HG02870 (cell line): ENCODE results near the gene XDH.

Source experiments
- ATAC-seq: cut with Tn5 transposase; IDR thresholded peaks from one replicate; pipeline ENCODE4 v1.9.1; 2021; ENCODE audit warnings: mild to moderate bottlenecking, moderate library complexity; ENCODE audit not compliant: unreplicated experiment

Gene XDH

GRCh38 chr2:31333046-31333445 is 81.5 kb downstream of the XDH start:
- ATAC-seq: no peak

DNA sequence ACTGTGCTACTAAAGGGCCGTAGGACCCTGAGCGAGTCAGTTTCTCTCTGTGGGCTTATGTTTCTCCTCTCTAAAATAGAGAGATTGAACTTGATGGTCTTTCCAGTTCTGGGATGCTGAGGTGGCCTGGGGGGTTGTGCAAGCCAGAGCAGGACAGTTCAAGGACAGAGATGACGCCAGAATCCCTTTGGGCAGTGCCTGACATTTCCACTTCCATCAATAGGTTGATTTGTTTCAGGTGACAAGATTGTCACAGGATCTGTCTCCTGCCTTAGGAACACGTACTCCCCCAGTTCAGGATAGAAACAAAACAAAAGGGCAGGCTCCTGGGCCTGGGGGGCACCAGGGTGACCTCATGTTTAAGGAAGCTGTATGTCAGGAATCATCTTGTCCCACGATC is 82.0 kb downstream of the XDH start:
- ATAC-seq: no peak

DNA sequence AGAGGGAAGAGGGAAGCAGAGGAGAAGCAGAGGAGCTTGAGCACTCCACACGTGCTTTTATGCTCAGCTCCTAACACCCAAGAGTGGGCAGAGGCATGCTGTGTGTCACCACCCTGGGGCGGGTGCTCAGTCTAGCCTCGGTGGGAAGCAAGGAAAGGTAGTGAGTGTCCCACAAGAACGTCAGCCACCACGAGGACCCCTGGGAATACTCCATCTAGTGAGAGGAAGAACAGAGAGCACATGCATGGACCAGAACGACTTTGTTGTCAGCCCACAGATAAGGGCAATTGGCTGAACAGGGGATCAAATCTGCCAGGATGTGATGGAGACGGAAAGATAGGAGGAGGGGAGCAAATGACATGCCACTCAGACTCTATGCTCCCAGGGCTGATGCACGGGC is 83.4 kb downstream of the XDH start:
- ATAC-seq: no peak

DNA sequence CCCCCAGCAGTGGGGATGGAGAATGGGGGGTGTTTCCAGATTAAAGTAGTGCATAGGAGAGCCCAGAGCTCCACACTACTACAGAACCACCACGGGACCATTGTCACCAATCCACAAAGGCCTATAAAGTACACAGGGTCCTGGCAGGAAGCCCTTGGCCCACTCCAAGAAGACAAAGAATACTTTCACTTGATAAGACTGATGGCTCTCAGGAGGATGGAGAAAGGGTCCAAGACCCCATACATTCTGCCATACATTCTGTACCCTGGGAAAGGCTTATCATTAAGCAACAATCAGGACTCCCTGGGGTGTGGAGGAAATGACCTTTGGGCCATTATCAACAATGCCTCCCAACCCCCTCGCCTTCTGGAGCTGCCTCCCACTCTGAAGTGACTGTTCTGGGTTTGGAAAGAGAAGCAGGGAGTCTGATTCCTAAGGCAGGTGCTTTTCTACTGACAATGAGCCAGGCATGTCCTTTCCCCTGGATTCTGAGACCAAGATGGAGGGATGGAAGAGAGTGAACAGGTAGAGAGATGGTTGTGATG is 85.4 kb downstream of the XDH start:
- ATAC-seq: no peak

DNA sequence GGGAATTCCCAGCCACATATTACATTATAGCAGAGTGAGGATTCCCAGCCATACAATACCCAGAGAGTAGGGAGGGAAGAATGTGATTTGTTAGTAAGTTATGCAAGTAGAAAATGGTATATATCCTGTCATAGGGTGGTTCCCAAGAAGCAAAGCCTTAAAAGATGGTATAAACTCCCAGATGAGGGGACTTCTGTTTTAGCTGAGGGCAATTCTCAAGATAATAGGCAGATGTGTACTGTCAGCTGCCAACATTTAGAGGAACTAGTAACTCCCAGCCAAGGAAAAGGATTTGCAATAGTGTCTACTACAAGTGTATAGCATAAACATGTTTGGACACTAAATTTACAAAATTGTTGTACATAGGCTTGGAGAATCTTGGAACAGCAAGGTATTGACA is 86.5 kb downstream of the XDH start:
- ATAC-seq: no peak

DNA sequence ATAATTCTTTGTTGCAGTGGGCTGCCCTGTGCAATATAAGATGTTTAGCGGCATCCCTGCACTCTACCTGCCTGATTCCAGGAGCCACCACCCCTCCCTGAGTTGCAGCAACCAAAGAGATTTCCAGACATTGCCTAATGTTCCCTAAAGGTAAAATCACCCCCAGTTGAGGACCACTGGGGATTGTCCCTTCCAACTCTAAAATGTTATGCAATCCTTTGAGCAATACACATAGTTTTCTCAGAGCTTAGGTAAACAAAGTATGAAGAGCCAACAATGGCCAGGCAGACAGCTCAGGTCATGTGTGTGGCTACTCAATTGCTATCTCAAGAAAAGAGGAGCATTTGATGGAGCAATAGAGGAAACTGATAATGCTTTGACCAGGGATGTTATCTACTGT is 87.0 kb downstream of the XDH start:
- no peak for ATAC-seq

- peak; percentile 78 for ATAC-seq
Measured at GRCh38 chr2:31324016-31324633, 90.4 kb downstream of the XDH start.

DNA sequence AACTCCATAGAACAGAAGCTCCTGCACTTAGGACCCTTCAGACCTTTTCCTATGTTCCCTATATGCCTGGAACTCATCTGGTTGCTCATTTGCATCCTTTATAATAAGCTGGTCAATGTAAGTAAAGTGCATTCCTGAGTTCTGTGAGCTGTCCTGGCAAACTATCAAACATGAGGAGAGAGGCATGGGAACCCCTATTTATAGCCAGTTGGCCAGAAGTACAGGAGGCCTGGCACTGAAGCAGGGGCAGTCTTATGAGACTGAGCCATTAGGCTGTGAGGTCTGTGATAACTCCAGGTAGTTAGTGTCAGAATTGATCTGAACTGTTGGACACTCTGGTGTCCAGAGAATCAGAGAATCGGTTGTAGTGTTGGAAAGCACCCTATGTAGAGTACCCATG is 92.2 kb downstream of the XDH start:
- ATAC-seq: no peak

- ATAC-seq: peak; percentile 43
Measured at GRCh38 chr2:31319406-31320175, 95.0 kb downstream of the XDH start.

DNA sequence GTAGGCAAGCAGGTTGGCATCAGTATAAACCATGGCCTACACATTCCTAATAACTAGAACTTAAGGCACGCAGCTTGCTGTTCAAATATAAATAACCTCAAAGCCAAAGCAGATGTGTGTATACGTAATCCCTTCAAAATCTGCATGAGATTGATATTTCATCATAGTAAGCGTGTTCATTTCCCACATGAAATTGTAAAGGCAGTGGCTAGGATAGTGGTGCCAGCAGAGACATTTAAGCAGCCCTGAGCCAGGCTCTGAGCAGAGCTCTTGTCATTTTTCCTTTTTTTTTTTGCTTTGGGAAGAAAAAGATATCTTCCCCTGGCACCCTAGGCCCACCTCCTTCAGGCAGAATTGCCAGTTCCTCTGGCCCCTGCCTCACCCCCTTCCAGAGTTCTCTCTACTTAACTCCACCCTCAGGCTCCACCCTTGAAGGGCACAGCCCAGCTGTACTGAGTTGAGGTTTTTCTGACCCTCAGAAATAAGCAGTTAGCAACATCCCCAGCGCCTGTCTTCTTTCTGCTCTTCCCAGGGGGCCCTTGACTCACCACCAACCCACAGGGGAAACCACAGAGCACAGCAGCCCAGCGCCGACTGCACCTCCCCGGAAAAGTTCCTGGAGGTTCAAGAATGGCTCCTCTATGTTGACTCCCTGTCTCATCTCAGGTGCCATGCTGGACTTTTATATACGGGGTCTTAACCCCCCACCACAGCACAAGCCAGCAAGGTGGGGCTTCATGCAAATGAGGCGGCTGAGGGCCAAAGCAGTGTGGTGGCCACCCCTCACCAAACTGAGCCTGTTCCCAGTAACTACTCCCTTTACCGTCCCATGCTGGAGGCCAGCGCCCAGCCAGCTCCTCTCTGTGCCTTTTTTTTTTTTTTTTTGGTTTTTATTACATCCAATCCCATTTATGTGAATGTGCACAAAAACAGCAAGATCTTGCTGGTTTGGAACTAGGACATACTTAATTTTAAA is 95.9 kb downstream of the XDH start:
- peak; percentile 66 for ATAC-seq

DNA sequence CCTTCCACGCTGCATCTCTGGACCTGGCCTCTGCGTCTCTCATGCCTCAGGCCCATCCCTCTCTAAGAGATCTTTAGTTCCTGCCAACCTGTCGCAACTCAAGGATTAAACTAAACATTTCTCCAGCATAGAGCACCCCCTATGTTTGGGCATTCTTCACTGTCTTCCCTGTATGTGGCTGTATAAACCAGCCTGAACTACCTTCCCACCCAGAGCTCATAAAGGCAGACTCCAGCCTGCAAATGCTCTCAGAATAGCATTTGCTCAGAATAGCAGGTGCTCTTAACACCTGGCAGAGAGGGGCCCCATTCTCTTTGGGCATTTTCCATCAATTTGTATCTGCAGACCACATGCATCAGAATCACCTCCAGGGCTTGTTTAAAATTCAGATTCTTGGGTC is 97.1 kb downstream of the XDH start:
- no peak for ATAC-seq

- ATAC-seq: no peak
Measured at GRCh38 chr2:31314761-31315160, 99.8 kb downstream of the XDH start.

DNA sequence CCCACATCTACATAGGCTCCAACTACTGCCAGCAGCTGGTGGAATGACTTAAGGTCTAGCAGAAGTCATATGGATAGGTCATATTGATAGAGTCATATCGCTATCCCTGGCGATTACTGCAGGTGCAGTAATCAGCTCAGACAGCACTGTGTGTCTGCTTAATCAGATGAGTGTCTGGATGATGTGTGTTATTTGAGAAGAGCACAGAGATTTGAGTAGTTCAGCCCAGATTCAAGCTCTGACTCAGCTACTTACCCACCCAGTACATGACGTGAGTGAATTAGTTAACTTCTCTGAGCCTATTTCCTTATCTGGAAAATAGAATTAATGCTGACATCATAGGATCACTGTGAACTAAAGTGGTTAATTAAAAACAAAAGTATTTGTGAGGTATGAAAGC is 101.6 kb downstream of the XDH start:
- ATAC-seq: no peak

DNA sequence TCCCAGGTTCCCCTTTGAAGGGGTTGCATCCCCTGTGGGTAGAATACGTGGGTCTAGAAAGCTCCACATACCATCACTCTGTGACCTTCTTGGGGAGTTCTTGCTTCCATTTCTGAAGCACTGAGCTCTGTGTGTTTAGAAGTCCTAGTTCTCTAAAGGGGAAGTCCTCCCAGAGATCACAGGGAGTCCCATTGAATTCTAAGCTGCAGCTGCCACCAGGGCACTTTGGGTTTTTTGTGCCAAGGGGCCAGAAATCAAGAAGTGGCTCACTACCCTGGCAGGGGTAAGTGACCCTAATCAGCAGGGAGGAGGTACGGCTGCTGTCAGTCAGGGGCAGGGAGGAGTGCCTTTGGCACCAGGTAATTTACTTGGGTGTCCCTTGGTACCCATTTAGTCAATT is 109.7 kb downstream of the XDH start:
- no peak for ATAC-seq

GRCh38 chr2:31302940-31303563 is 111.5 kb downstream of the XDH start:
- ATAC-seq: no peak

DNA sequence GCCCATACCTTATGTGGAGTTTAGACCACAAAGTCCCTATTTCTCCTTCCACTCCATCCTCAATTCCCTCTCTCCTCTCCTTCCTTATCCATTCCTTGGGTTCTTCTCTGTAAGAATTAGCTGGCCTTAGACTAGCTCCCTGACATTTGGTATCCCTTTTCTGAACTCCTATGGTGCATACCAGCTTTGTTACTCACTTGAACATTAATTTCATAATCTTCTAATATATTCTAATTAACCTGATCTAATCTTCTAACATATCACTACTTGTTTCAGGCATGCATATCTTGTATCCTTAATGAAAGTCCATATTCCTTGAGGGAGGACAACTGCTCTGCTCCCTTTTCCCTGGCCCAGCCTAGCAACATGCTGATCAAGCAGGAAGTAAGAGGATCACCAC is 114.2 kb downstream of the XDH start:
- ATAC-seq: no peak

DNA sequence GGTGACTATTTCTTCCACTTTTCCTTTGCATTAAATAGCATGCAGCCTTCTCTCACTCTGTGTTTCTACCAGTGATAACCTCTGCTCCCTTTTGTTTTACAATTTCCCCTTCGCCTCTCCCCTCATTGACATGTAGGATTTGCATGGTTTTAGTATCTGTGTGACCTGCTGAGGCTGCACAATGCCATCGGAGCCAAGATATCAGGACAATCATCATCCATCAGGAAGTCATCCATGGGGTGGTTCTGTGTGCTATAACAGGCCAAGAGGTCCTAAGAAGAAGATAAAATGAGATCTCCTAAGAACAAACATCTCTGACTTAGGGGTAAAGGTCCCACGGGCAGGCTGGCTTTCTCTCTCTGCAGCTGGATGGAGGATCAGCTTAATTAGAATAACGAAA is 115.0 kb downstream of the XDH start:
- ATAC-seq: no peak

DNA sequence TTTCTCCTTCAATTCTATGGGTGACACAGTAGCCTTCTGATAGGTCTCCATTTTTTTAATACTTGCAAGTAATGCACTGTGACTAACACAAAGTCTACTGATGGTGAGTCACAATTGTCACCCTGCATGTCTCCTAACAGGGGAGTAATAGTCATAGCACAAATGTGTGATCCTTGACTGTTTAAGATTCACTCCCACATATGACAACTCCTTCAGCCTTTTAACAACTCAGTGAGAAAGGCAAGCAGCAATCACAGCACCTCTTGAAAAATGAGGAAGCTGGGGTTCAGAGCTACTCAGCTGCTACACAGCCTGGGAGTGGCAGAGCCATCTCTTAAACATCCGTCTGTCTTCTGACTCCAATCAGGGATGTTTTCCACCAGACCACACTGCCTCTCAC is 116.8 kb downstream of the XDH start:
- no peak for ATAC-seq

- ATAC-seq: no peak
Measured at GRCh38 chr2:31296641-31297287, 117.8 kb downstream of the XDH start.

- ATAC-seq: no peak
Measured at GRCh38 chr2:31294196-31294595, 120.3 kb downstream of the XDH start.
